Inflammatory macrophage (primary cell): Measurements from ENCODE around the gene HTR3B.
A peak's percentile ranks its signal among the peaks of the same experiment; 100 is the strongest.

Experiments used
- DNase-seq, 2 donors: peaks; one replicate each; pipeline ENCODE4 v3.0.0-alpha.2; 2020 to 2022

HTR3B gene

DNA sequence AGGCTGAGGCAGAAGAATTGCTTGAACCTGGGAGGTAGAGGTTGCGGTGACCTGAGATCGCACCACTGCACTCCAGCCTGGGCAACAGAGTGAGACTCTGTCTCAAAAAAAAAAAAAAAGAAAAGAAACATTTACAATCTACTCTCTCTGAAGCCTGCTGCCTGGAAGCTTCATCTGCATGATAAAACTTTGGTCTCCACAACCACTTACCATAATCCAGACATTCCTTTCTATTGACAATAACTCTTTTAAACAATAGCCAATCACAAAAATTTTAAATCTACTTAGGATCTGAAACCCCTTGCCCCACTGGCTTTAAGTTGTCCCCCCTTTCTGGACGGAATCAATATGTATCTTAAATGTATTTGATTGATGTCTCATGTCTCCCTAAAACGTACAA lies 45.3 kb downstream of the HTR3B start:
- no peak for DNase-seq

DNA sequence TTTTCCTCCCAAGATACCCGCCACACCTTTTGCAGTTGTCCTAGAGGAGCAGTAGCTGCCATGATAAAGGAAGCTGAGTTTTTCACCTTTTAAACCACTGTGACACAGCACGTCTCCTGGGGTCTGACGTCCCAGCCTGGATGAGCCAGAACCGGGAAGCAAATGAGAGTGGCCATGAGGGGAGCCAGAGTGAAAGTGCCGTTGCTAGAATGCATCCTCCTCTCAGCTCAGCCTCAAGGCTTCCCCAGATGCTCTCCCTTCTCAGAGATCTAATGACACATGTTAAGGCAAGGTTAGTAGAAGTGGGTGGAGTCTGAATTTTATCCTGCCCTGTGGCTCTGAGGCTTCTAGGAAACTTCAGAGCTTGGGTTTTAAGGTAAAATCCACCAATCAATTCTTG lies 46.9 kb downstream of the HTR3B start:
- no peak for DNase-seq

DNA sequence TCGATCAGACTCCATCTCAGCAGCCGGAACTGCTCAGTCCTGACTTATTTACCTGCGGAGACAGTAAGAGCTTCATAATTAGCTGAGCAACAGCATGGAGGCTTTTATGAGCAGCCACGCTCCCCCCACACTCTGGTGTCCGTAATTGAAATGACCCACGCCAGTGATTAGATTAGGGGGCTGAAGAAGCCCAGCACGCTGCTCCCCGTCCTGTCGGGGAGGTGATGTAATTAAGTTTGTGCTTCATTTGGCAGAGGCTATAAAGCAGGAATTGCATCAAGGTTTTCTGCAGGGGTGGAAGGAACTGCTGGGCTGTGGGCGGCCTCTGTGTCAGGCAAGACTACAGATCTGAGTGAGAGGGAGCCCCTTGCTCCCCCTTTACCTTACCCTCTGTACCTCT lies 47.5 kb downstream of the HTR3B start:
- peak; percentile 33 to 78 for DNase-seq

DNA sequence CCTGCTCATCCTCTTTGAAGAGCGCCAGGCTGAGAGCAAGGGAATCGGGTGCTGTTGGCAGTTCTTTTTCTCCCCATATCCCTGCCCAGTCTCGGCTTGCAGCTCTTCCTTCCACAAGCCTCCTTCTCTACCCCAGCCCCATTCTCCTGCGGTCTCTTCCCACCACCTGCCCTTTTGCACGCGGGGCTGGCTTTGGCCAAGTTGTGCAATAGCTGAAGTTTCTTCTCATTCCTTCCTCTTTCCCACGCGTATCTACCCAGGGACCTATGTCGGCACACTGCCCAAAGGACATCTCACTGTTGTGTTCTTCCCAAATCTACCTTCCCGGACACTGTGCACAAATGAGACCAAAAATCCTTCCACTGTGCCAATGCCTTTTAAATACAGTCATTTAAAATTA lies 48.0 kb downstream of the HTR3B start:
- DNase-seq = peak; percentile 65 to 84

DNA sequence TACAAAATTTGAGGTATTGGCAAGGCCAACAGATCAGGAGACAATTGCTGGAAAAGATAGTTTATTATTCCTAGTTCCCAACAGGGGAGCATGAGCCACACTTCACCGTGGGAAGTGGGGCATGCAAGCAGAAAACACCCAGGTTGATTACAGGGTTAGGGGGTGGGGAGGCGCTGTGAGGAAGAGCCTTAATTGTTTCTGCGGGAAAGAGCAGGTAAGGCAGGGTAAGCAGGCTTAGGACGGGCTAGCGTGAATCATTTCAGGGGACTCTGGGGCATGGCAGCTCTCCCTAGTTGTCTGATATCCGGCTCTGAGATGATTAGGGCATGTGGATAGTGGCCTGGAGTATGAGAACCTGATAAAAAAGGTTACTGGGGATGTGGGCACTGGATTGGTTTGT lies 49.6 kb downstream of the HTR3B start:
- no peak for DNase-seq

DNA sequence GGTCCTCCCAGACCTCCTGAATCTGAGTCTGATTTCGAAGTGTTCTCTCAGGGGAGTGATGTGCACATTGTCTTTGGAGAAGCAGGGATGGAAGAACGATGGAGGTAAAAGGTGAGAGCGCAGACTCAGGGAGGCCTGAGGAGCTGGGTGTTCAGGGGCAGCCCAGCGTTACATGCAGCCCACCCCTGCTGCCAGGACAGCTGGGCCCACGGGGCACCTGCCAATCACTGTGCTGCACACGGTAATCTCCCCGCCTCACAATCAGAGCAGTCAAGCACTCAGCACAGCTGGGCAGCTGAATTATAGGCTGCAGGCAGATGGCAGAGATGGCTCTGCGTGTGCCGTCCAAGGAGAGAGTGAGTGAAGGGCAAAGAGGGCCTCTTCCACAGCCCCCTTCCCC lies 52.4 kb downstream of the HTR3B start:
- no peak for DNase-seq

DNA sequence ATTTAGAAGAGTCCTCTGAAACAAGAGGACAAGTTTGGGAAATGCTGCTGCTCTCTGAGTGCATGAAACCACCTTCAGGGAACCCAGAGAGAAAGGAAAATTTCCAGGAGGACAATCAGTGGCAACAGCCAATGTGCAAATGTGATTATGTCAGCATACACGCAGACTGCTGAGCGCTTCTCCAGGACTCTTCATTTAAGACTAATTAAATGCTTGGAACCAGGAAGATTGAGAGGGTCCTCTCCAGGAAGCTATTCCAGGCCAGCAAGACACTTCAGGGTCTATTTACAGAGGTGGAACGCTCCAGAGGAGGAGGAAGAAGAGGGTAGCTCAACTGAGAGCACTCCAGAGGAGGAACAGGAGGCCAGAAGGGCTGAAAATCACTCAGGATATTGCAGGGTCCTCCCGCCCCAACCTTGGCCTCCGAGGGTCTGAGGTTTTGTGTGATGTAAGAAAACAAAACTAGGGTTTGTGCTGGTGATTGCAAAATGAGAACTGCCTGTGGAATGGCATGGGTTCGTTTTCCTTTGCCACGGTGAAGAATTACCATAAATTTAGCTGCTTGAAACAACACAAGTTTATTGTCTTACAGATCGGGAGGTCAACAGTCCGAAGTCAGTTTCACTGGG lies 56.2 kb downstream of the HTR3B start:
- DNase-seq = no peak

DNA sequence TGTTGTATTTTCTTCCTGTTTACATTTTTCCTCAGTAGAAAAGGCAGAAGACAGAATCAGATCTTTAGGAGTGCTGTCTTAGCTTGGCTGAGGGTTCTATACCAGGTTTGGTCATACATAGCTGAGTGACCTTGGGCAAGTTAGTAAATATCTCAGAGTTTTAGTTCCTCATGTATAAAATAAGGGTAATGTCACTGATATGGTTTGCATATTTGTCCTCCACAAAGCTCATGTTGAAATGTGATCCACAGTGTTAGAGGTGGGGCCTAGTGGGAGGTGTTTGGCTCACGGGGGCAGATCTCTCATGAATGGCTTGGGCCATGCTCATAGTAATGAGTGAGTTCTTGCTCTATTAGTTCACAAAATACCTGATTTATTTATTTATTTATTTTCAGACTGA lies 62.8 kb downstream of the HTR3B start:
- no peak for DNase-seq

DNA sequence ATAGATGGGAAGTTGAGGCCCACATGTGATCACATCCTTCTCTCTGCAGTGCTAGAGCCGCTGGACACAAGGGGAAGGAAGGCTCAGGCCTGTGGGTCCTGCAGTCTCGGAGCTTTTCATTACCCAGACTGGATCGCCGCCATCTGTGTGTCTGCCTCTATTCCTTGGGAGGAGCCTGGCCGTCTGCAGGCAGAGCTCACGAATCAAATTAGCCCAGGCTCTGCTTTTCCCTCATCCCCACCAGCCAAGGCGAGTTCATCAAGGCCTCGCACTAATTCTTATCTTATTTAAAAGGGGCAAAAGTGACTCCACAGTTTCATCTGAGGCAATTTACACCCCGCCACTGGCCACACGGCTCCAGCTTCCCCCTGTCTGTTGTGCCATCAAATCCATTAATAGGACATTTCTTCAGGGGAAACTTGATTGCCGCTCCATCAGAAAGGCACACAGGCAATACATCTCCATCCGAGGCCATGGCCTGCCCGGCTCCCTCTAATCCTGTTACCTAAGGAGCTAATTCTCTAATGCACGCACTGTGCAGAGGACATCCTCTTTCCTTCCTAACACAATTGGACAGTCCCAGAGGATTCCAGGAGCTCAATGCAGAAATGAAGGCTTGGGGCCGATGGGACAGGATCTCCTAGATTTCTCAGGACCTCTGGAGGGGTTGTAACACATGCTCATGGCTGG lies 67.1 kb downstream of the HTR3B start:
- DNase-seq = no peak

DNA sequence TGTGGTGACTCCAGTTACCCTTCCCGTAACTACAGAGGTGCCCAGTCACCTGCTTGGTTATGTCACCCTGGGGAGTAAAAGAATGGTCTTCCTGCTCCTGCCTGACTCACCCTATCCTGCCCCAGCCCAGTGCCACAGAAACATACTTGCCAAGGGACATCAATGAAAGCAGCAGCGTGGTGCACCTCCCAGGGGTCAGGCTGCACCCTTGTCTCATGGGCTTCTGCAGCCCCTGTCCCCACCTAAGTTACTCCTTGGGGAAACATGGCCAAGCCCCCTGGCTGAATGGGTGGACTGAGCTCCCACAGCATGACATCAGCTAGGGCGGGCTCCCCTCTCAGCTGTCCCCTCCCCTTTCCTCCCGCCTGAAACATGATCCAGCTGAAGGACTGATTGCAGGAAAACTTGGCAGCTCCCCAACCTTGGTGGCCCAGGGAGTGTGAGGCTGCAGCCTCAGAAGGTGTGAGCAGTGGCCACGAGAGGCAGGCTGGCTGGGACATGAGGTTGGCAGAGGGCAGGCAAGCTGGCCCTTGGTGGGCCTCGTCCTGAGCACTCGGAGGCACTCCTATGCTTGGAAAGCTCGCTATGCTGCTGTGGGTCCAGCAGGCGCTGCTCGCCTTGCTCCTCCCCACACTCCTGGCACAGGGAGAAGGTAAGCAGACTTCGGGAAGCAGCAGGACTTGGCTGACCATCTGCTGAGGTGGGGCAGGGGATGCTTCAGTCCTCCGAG lies 70.3 kb downstream of the HTR3B start, which contains the start of gene HTR3A:
TSS of gene HTR3A (plus strand) at position 368 of the 730 bp plus-strand sequence. CDS start at position 586, 218 bp downstream.
- no peak for DNase-seq

DNA sequence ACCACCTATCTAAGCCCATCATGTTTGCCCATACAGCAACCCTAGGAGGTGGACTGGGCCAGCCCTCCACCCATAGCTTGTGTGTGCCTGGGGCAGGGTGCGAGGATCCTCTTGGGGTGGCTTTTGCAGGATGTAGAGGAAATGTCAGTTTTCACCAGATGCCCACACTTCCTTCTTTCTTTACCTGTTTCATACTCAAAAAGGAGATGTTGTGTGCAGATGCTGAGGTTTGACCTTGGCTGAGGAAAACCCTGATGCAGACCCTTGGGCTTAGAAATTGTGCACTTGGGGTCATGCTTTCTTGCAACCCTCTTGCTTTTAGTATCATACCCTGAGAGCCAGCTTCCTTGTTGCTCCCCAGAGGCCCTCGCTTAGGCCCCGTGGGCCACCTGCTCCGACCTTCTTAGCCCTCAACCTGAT lies 72.5 kb downstream of the HTR3B start:
- no peak for DNase-seq

DNA sequence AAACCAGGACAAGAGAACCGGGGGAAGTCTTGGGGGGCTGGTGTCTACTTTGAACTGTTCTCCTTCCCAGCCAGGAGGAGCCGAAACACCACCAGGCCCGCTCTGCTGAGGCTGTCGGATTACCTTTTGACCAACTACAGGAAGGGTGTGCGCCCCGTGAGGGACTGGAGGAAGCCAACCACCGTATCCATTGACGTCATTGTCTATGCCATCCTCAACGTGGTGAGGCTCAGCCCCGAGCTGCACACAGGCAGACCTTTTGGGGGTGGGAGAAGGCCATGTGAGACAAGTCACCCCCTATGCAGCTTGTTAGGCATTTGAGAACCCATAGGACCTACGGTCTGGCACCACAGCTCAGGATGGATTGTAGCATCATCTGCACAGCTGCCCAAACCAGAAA lies 73.1 kb downstream of the HTR3B start:
- DNase-seq = no peak

DNA sequence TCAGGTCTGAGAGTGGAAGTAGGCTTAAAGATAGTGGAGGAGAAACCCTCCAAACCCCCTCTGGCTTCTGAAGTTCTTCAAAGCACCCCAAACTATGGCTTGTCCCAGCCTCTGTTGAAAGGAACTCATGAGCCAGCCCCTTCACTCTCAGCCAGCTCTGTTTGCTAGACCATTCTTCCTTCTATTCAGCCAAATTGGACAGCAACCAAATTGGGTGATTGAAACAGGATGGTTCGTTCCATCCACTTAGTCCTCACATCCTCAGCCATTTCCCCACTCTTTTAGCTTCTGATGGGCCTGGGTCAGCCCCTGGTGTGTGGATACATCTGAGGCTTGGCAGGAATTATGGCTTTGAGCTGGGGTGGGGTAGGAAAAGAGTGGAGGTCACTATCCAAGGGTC lies 74.8 kb downstream of the HTR3B start:
- no peak for DNase-seq

DNA sequence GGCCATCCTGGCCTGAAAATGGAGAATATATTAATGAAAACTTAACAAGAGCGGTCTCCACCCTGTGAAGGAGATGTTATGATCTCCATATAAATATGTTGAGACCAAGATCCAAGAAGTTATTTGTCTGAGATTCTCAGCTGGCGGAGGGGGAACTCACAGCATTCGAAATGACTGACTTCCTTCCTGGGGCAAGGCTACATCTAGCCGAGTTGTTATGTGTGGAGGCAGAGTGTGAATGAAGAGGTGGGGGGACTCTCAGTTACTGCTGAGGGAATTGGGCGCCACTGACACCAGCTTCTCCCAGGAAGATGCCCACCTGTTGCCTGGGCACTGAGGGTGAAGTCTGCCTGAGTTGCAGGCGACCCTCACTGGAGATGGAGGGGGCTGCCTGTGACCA lies 76.2 kb downstream of the HTR3B start:
- DNase-seq = no peak

DNA sequence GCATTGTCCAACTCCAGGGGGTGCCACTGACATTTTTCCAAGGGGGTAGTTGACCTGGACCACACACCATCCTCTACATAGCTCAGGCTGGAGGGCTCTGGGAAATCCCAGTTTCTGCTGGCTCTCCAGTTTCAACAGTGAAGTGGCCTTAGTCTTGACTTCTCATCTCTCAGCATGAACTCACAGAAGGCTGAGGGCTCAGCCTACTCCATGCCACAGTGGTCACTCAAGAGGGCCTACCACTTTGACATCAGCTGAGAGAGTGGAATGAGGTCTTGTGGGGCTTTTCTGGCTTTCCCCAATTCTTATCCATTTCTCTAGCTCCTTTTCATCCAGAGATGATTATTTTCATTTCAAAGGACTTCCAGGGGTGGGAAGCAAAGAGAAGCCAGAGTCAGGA lies 77.7 kb downstream of the HTR3B start:
- DNase-seq = no peak

DNA sequence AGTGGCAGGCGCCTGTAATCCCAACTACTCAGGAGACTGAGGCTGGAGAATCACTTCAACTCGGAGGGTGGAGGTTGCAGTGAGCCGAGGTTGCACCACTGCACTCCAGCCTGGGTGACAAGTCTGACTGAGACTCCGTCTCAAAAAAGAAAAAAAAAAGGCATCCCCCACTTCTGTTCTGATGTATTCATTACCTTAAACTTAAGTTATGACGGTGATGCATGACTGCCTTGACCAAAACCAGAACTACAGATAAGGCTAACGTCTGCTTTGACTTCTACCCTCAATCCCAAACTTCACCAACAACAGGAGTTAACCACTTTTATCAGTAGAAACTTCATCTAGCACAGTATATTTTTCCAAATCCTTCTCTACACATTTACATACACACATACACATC lies 80.2 kb downstream of the HTR3B start:
- DNase-seq = no peak

DNA sequence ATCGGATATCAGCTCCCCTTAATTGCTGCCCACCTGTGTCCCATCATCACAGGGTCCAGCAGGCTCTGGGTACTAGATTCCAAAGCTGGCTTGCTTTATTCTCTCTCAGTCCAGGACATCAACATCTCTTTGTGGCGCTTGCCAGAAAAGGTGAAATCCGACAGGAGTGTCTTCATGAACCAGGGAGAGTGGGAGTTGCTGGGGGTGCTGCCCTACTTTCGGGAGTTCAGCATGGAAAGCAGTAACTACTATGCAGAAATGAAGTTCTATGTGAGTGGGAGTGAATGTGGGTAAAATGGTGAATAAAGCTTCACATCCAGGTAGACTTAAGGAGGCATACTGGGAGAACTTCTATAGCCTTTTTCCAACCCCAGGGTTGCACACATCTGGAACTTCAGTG lies 81.3 kb downstream of the HTR3B start:
- no peak for DNase-seq

DNA sequence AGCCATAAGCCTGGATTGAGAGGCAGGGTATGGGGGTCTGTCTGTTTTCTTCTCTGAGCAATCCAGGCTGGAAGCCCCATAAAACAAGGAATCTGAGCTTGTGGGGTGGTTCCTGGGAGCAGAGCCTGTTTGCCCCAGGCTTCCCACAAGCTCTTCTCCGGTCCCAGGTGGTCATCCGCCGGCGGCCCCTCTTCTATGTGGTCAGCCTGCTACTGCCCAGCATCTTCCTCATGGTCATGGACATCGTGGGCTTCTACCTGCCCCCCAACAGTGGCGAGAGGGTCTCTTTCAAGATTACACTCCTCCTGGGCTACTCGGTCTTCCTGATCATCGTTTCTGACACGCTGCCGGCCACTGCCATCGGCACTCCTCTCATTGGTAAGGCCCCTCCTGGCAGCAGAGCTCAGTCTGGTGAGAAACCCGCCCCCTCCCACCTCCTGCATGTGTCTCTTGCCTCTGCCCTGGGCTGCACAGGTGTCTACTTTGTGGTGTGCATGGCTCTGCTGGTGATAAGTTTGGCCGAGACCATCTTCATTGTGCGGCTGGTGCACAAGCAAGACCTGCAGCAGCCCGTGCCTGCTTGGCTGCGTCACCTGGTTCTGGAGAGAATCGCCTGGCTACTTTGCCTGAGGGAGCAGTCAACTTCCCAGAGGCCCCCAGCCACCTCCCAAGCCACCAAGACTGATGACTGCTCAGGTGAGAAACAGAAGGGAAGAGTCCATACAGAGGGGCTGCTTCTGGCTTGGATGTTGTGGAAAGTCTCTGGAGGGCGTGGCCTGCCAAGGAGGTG lies 82.0 kb downstream of the HTR3B start:
- no peak for DNase-seq

DNA sequence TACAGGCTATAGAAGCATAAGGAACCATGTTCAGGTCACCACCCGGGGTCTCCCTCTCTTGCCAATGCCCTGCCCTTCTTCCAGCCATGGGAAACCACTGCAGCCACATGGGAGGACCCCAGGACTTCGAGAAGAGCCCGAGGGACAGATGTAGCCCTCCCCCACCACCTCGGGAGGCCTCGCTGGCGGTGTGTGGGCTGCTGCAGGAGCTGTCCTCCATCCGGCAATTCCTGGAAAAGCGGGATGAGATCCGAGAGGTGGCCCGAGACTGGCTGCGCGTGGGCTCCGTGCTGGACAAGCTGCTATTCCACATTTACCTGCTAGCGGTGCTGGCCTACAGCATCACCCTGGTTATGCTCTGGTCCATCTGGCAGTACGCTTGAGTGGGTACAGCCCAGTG lies 84.8 kb downstream of the HTR3B start:
- no peak for DNase-seq

DNA sequence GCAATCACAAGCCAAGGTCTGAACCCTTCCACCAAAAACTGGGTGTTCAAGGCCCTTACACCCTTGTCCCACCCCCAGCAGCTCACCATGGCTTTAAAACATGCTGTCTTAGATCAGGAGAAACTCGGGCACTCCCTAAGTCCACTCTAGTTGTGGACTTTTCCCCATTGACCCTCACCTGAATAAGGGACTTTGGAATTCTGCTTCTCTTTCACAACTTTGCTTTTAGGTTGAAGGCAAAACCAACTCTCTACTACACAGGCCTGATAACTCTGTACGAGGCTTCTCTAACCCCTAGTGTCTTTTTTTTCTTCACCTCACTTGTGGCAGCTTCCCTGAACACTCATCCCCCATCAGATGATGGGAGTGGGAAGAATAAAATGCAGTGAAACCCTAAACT lies 85.3 kb downstream of the HTR3B start:
- no peak for DNase-seq

DNA sequence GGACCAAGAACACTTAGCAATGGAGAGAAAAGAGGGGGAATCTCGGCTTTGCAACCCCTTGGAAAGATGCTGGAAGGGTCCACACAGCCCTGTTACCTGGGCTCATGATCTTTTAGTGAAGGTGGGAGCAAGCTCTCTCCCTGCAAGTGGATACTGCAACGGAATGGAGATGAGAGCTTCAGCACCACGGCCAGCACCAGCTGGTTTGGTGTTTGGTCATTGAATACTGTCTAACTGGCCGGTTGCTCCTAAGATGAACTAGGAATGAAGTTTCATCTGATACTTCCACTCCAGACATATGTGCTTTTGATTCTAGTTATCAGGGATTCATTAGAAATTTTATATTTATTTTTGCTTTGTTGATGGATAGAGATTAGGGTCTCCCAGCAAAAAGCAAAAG lies 86.6 kb downstream of the HTR3B start:
- DNase-seq = peak in 1 of 2 donors; percentile 35

DNA sequence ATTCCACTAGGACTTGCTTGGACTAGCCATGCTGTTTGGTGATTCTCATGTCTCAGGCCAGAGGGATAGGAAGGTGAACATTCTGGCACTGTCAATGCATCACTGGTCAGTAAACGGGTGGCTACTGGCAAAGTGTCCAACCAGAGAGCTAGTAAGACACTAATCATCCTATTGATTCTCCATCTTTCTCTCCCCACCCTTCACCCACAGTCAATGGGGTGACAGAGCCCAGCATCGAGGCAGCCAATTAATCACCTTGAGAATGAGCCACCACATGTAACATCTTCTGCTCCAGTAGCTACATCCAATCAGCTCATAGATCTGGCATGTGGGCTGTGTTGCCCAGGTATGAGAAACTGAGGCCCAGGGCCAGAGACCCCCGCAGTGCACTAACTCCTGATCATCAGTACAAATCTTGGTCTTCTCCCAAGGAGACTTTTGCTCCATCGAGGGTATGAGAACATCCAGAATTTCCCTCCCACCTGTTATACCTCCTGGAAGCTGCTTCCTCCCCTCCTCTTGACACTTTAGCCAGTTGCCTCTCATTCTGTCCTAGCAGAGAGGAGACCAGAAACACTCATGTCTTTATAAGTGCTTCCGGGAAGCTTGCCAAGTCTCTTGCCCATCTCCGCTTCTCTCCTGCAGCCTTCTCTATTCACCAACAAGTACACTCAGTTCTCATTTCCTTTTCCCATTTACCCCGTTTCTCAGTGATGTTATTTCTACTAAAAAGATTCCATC lies 87.3 kb downstream of the HTR3B start:
- no peak for DNase-seq
